HL-60 (cell line): ENCODE measurements around the gene SUGP1.

Experiments used
- GABPA ChIP-seq: IDR thresholded peaks from 2 replicates; pipeline ENCODE4 v1.6.1; 2012; ENCODE audit warnings: low read depth
- POLR2AphosphoS5 ChIP-seq: IDR thresholded peaks from 2 replicates; pipeline ENCODE4 v1.6.1; 2012; ENCODE audit warnings: low read depth
- REST ChIP-seq: IDR thresholded peaks from 2 replicates; pipeline ENCODE4 v1.6.1; 2012; ENCODE audit warnings: low read depth; ENCODE audit not compliant: insufficient replicate concordance

GRCh38 chr19:19316082-19316481 lies 4.2 kb downstream of the SUGP1 start:
- TF ChIP-seq POLR2AphosphoS5 (no peak), GABPA (no peak), REST (no peak)
